Measurements from ENCODE around the gene HTRA1.
A peak's percentile ranks its signal among the peaks of the same experiment; 100 is the strongest.

Gene HTRA1

GRCh38 chr10:122490786-122491680 is 29.7 kb downstream of the HTRA1 start:
- TF ChIP-seq CTCF (IDR thresholded peaks at IDR 0.05): no peak
- DNase-seq: no peak
- no peaks in the 10 kb centered on the region for H3K36me3 Mint-ChIP-seq (ENCODE audit: low read depth)
- H3K27me3 Mint-ChIP-seq (ENCODE audit: low read depth, poor library complexity): peaks cover 17% of the 10 kb centered on the region
- no peak overlapping the region for H3K4me3 Mint-ChIP-seq
- no peaks in the 10 kb centered on the region for H3K9me3 Mint-ChIP-seq
- no peak overlapping the region for H3K27ac Mint-ChIP-seq
- H3K4me1 Mint-ChIP-seq: peaks cover 78% of the 10 kb centered on the region

GRCh38 chr10:122492006-122492405 is 30.7 kb downstream of the HTRA1 start:
- no peaks in the 10 kb centered on the region for H3K9me3 Mint-ChIP-seq
- peaks cover 21% of the 10 kb centered on the region for H3K27me3 Mint-ChIP-seq (ENCODE audit: low read depth, poor library complexity)
- DNase-seq: no peak
- peak overlapping the region; percentile 8 for H3K27ac Mint-ChIP-seq
- TF ChIP-seq CTCF (IDR thresholded peaks at IDR 0.05): no peak
- peaks cover 68% of the 10 kb centered on the region for H3K4me1 Mint-ChIP-seq
- H3K4me3 Mint-ChIP-seq: no peak overlapping the region
- H3K36me3 Mint-ChIP-seq (ENCODE audit: low read depth): no peaks in the 10 kb centered on the region

- H3K27me3 Mint-ChIP-seq (ENCODE audit: low read depth, poor library complexity): peaks cover 21% of the 10 kb centered on the region
- peak overlapping the region; percentile 48 for H3K27ac Mint-ChIP-seq
- no peak for DNase-seq
- H3K36me3 Mint-ChIP-seq (ENCODE audit: low read depth): no peaks in the 10 kb centered on the region
- H3K9me3 Mint-ChIP-seq: no peaks in the 10 kb centered on the region
- no peak overlapping the region for H3K4me3 Mint-ChIP-seq
- no peak for TF ChIP-seq CTCF (IDR thresholded peaks at IDR 0.05)
- peaks cover 59% of the 10 kb centered on the region for H3K4me1 Mint-ChIP-seq
Measured at GRCh38 chr10:122492999-122493481, 31.7 kb downstream of the HTRA1 start.

- TF ChIP-seq CTCF (IDR thresholded peaks at IDR 0.05): no peak
- Mint-ChIP-seq H3K27ac (no peak overlapping the region), H3K27me3 (ENCODE audit: low read depth, poor library complexity) (peaks cover 18% of the 10 kb centered on the region), H3K36me3 (ENCODE audit: low read depth) (no peaks in the 10 kb centered on the region), H3K4me1 (peaks cover 57% of the 10 kb centered on the region), H3K9me3 (no peaks in the 10 kb centered on the region), H3K4me3 (no peak overlapping the region)
- DNase-seq: no peak
Measured at GRCh38 chr10:122493761-122494160, 32.4 kb downstream of the HTRA1 start.

- no peak for DNase-seq
- peaks cover 56% of the 10 kb centered on the region for H3K4me1 Mint-ChIP-seq
- no peaks in the 10 kb centered on the region for H3K36me3 Mint-ChIP-seq (ENCODE audit: low read depth)
- H3K27ac Mint-ChIP-seq: no peak overlapping the region
- H3K4me3 Mint-ChIP-seq: no peak overlapping the region
- no peaks in the 10 kb centered on the region for H3K9me3 Mint-ChIP-seq
- no peak for TF ChIP-seq CTCF (IDR thresholded peaks at IDR 0.05)
- H3K27me3 Mint-ChIP-seq (ENCODE audit: low read depth, poor library complexity): peaks cover 18% of the 10 kb centered on the region
Measured at GRCh38 chr10:122494173-122494820, 32.9 kb downstream of the HTRA1 start.
